HG03025 (cell line): ENCODE results near the gene FAM200B.
"Not testable (repeated sequence)": the region's sequence is repeated elsewhere in the genome, so short reads cannot be mapped to it uniquely, and the experiment has no call there.

Source experiments
- ATAC-seq: cut with Tn5 transposase; IDR thresholded peaks from one replicate; pipeline ENCODE4 v1.9.1; 2021; ENCODE audit warnings: mild to moderate bottlenecking, moderate library complexity; ENCODE audit not compliant: unreplicated experiment, low FRiP score

Gene FAM200B

DNA sequence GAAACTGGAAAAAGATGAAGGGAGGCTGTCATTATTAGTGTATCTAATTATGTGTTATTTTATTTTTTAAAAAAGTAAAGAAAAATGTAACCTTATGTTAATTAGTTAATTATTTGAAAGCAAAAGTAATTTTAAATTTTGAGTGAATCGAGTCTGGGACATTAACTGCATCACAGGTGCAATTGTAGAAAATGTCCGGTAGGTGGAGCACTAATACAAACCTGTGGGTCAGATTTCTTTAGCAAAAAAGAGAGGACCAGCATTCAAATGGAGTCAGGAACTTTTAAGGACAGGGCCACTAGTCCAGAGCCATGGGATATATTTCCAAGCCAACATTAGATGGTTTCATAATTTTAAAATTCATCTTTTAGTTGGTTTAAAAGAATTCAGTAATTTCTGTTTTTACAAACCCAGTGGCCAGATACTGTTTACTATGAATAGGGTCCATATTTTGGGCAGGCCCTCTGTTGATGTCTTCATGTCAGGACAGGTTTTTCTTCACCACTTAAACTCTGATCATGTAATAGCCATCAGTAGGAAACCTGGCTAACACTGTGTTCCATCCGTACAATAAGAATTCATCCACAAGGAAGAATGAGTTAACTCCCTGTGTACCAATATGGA lies 48.4 kb downstream of the FAM200B start:
- no peak for ATAC-seq

GRCh38 chr4:15733061-15733460 lies 51.4 kb downstream of the FAM200B start:
- not testable (repeated sequence) for ATAC-seq

DNA sequence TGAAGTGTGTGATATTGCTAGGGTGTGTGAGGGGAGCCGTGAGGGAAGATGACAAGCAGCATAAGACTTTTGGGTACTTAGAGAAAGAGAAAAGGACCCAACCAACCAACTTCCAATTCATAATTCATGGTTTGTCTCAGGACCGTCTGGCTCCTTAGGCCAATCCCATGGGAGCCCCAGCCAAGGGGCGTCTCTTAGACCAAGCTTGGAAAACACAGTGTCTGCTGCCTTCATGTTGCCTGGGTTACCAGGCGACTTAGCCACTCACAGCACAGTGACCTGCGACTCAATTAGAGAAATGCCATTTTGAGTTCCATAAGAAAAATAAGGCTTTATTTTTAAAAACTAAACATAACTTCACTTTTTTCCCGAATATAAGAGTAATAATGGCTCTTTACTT lies 53.9 kb downstream of the FAM200B start:
- ATAC-seq = no peak

DNA sequence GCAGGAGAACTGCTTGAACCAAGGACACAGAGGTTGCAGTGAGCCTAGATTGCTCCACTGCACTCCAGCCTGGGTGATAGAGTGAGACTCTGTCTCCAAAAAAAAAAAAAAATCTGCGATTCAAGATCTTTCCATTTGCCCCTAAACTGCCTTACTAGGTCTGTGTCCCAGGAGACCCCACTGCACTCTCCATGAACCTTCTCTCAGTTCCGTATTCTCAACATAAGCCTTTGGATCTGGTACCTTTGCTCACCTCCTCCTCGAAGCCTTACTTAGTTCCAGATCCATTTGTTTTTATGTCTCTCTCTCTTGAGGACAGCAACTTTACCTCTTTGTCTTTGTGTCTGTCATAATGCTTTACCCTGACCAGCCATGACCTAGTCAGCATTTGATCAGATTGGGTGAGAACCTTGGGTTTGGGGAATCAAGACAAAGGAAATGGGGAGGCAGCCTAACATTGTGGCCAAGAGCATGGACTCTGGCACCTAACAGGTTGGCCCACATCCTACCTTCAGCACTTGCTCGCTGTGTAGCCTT lies 55.0 kb downstream of the FAM200B start:
- ATAC-seq = no peak

- no peak for ATAC-seq
Measured at GRCh38 chr4:15737255-15737654, 55.6 kb downstream of the FAM200B start.

GRCh38 chr4:15738877-15739276 lies 57.2 kb downstream of the FAM200B start:
- ATAC-seq = no peak
